ENCODE measurements around the gene C1QTNF1. TPM values are rescaled to one million over a fixed set of nuclear protein-coding genes. Genes with fewer than 3 reads are reported as not detected.
"Not testable (repeated sequence)": the region's sequence is repeated elsewhere in the genome, so short reads cannot be mapped to it uniquely, and the experiment has no call there.

C1QTNF1 gene
- total and polyA plus RNA-seq, 2 donors (not counting 1 experiment from before 2014, with no cell fraction given), result not detected

- H3K4me1 ChIP-seq (ENCODE audit: control insufficient read depth in 2 of 2, insufficient read depth in 2 of 2, low read length in 2 of 2), result peaks cover 12 to 14% of the 10 kb centered on the region in 2 donors
- no peak overlapping the region for H3K4me3 ChIP-seq (ENCODE audit: control extremely low read depth in 1 of 5, extremely low read depth in 1 of 5, insufficient read depth in 1 of 5, low read depth in 2 of 5, low read length in 4 of 5)
- H3K9me3 ChIP-seq (ENCODE audit: control extremely low read depth in 1 of 3, control insufficient read depth in 2 of 3, insufficient read depth in 1 of 3, low read length in 2 of 3), result peaks cover 1 to 5% (median 3%) of the 10 kb centered on the region in 3 donors
- H3K9ac ChIP-seq (ENCODE audit: low read length), result no peak overlapping the region
- POLR2A ChIA-PET, result no interaction called here
- CTCF ChIA-PET, result interaction anchor here (0.5 to 2.1 kb wide), 3 partner anchors 27 to 373 kb away, joined by 3 to 4 read pairs (median 3); no protein-coding TSS in a partner anchor
- intact Hi-C loops (cut with micrococcal nuclease), result no loop called here
- TF ChIP-seq, protein P1, sequence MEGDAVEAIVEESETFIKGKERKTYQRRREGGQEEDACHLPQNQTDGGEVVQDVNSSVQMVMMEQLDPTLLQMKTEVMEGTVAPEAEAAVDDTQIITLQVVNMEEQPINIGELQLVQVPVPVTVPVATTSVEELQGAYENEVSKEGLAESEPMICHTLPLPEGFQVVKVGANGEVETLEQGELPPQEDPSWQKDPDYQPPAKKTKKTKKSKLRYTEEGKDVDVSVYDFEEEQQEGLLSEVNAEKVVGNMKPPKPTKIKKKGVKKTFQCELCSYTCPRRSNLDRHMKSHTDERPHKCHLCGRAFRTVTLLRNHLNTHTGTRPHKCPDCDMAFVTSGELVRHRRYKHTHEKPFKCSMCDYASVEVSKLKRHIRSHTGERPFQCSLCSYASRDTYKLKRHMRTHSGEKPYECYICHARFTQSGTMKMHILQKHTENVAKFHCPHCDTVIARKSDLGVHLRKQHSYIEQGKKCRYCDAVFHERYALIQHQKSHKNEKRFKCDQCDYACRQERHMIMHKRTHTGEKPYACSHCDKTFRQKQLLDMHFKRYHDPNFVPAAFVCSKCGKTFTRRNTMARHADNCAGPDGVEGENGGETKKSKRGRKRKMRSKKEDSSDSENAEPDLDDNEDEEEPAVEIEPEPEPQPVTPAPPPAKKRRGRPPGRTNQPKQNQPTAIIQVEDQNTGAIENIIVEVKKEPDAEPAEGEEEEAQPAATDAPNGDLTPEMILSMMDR (IDR thresholded peaks at IDR 0.05), result no peak
- no peak for TF ChIP-seq EZH2 (IDR thresholded peaks at IDR 0.05; ENCODE audit: borderline replicate concordance, insufficient read depth, low read depth, low read length, poor library complexity, severe bottlenecking)
- peaks cover 9% of the 10 kb centered on the region for H3K4me1 Mint-ChIP-seq
- peaks cover 0 to 36% (median 17%) of the 10 kb centered on the region in 4 experiments for H3K27me3 ChIP-seq (replicated peaks in 1 of 4; ENCODE audit: control extremely low read depth in 1 of 4, control insufficient read depth in 3 of 4, insufficient read depth in 4 of 4, low read length in 3 of 4)
- H3K27ac Mint-ChIP-seq, result no peak overlapping the region
- no peaks in the 10 kb centered on the region for H3K36me3 ChIP-seq (replicated peaks in 1 of 2; ENCODE audit: control extremely low read depth in 1 of 2, control insufficient read depth in 1 of 2, extremely low read depth in 1 of 2, insufficient read depth in 2 of 2, low read length in 1 of 2)
- H2AFZ ChIP-seq (ENCODE audit: insufficient read depth, low read depth, low read length, poor library complexity, severe bottlenecking), result no peak overlapping the region
- no peak overlapping the region for H3K4me3 Mint-ChIP-seq
- no peaks in the 10 kb centered on the region for H3K9me3 Mint-ChIP-seq (ENCODE audit: insufficient read depth)
- peaks cover 63% of the 10 kb centered on the region for H3K27me3 Mint-ChIP-seq
- 92% methylated on average over 1 of the region's 2 CpGs for WGBS (ENCODE audit: insufficient coverage)
- H3K27ac ChIP-seq (ENCODE audit: low read length in 2 of 2), result no peak overlapping the region
- no peak overlapping the region for H3K4me2 ChIP-seq (replicated peaks; ENCODE audit: low read depth, low read length, poor library complexity, severe bottlenecking)
- no peak for ATAC-seq (ENCODE audit: low read depth)
- DNase-seq, result no peak
- no peaks in the 10 kb centered on the region for H3K79me2 ChIP-seq (ENCODE audit: control insufficient read depth, insufficient read depth, low read length)
- no peaks in the 10 kb centered on the region for H4K20me1 ChIP-seq (ENCODE audit: control insufficient read depth, insufficient read depth, low read length, poor library complexity, severe bottlenecking)
These were observed 3.2 kb upstream of the C1QTNF1 start for GRCh38 chr17:79020631-79021301.

GRCh38 chr17:79021929-79022328 lies 2.0 kb upstream of the C1QTNF1 start:
- Histone ChIP-seq H3K4me1 (ENCODE audit: control insufficient read depth in 2 of 2, insufficient read depth in 2 of 2, low read length in 2 of 2) (peaks cover 12 to 14% of the 10 kb centered on the region in 2 donors), H3K27me3 (replicated peaks in 1 of 4; ENCODE audit: control extremely low read depth in 1 of 4, control insufficient read depth in 3 of 4, insufficient read depth in 4 of 4, low read length in 3 of 4) (peaks cover 0 to 36% (median 17%) of the 10 kb centered on the region in 4 experiments)
- DNase-seq; POLR2A ChIA-PET; H3K4me1 Mint-ChIP-seq; H3K36me3 ChIP-seq (replicated peaks in 1 of 2; ENCODE audit: control extremely low read depth in 1 of 2, control insufficient read depth in 1 of 2, extremely low read depth in 1 of 2, insufficient read depth in 2 of 2, low read length in 1 of 2); H3K27ac Mint-ChIP-seq; H3K9ac ChIP-seq (ENCODE audit: low read length); ATAC-seq (ENCODE audit: low read depth); H3K4me2 ChIP-seq (replicated peaks; ENCODE audit: low read depth, low read length, poor library complexity, severe bottlenecking); H2AFZ ChIP-seq (ENCODE audit: insufficient read depth, low read depth, low read length, poor library complexity, severe bottlenecking); H3K27ac ChIP-seq (ENCODE audit: low read length in 2 of 2); H3K9me3 Mint-ChIP-seq (ENCODE audit: insufficient read depth); H4K20me1 ChIP-seq (ENCODE audit: control insufficient read depth, insufficient read depth, low read length, poor library complexity, severe bottlenecking); H3K4me3 ChIP-seq (ENCODE audit: control extremely low read depth in 1 of 5, extremely low read depth in 1 of 5, insufficient read depth in 1 of 5, low read depth in 2 of 5, low read length in 4 of 5); intact Hi-C loops (cut with micrococcal nuclease); H3K79me2 ChIP-seq (ENCODE audit: control insufficient read depth, insufficient read depth, low read length); H3K9me3 ChIP-seq (ENCODE audit: control extremely low read depth in 1 of 3, control insufficient read depth in 2 of 3, insufficient read depth in 1 of 3, low read length in 2 of 3); H3K4me3 Mint-ChIP-seq: not testable (repeated sequence)
- WGBS (ENCODE audit: insufficient coverage), result 100% methylated on average over 2 of the region's 2 CpGs
- peaks cover 66% of the 10 kb centered on the region for H3K27me3 Mint-ChIP-seq
- CTCF ChIA-PET, result interaction anchor here (0.7 kb wide), 2 partner anchors 439 to 1255 kb away, joined by 3 to 5 read pairs; no protein-coding TSS in a partner anchor

Data from B cell (primary cell).